ENCODE measurements around the gene NDST1.

DNA sequence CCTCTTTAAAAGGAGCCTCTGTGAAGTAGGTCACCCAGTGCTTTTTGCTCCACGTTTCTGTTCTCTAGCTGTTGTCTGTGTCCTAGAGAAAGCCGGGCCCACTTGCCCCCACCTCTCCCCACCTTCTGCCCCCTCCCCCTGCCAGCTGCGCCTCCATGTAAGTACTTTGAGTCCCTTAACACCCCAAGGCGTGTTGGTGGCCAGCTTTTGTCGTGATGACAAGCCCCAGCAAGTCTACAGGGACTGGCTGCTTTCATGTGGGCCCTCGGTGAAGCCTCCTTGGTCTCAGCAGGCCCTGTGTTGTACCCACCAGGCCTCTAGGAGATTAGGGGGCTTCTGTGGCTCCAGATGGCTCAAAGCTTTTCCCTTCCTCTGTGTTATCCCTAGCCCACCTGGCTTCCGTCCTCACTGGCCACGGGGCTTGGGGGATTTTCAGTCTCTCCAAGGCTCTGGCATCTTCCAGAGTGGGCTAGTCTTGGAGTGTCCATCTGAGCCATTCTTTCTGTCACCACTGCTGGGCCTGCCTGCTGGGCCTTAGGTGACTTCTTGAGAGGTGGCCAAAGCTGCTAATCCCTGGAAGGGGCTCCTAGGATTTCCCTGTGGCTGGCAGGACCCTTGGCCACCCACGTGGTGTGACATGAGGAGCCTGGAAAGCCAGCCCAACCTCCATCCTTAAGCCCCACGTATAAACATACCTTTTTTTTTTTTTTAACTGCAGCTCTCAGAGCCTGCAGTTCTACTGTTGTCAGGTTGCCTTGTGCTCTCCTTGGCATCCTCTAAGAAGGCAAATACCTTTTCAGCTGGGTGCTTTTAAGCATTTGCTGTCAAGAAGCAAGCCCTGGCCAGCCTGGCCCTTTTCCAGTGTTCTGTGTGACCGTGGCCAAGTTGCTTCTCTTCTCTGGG is 1.1 kb upstream of the NDST1 start:
- TF ChIP-seq ELF1 (IDR thresholded peaks at IDR 0.05; ENCODE audit: borderline replicate concordance, low read depth) (no peak), SP1 (IDR thresholded peaks at IDR 0.05; ENCODE audit: low read depth) (no peak), MAX (IDR thresholded peaks at IDR 0.05) (no peak)
- TF ChIP-seq, protein P1, sequence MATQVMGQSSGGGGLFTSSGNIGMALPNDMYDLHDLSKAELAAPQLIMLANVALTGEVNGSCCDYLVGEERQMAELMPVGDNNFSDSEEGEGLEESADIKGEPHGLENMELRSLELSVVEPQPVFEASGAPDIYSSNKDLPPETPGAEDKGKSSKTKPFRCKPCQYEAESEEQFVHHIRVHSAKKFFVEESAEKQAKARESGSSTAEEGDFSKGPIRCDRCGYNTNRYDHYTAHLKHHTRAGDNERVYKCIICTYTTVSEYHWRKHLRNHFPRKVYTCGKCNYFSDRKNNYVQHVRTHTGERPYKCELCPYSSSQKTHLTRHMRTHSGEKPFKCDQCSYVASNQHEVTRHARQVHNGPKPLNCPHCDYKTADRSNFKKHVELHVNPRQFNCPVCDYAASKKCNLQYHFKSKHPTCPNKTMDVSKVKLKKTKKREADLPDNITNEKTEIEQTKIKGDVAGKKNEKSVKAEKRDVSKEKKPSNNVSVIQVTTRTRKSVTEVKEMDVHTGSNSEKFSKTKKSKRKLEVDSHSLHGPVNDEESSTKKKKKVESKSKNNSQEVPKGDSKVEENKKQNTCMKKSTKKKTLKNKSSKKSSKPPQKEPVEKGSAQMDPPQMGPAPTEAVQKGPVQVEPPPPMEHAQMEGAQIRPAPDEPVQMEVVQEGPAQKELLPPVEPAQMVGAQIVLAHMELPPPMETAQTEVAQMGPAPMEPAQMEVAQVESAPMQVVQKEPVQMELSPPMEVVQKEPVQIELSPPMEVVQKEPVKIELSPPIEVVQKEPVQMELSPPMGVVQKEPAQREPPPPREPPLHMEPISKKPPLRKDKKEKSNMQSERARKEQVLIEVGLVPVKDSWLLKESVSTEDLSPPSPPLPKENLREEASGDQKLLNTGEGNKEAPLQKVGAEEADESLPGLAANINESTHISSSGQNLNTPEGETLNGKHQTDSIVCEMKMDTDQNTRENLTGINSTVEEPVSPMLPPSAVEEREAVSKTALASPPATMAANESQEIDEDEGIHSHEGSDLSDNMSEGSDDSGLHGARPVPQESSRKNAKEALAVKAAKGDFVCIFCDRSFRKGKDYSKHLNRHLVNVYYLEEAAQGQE (IDR thresholded peaks at IDR 0.05; ENCODE audit: low read depth), result no peak
